HG03097 (cell line): Measurements from ENCODE around the gene NOL11.
"Not testable (repeated sequence)": the region's sequence is repeated elsewhere in the genome, so short reads cannot be mapped to it uniquely, and the experiment has no call there.

Experiments used
- ATAC-seq: cut with Tn5 transposase; IDR thresholded peaks from one replicate; pipeline ENCODE4 v1.9.1; 2021; ENCODE audit not compliant: unreplicated experiment, low FRiP score

The NOL11 gene

DNA sequence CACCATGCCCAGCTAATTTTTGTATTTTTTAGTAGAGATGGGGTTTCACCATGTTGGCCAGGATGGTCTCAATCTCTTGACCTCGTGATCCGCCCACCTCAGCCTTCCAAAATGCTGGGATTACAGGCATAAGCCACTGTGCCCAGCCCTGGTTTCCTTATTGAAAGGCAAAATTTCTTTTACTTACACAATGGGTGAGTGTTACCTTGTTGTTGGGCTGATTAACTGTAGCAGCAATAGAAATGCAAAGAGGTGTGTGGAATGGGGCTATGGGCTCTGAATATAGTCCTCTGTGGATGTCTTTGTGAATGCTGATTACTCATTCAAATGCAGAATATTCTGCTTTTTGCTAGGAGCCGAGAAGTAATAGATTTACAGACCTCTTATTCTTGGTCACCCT, 34.4 kb downstream of the NOL11 start:
- not testable (repeated sequence) for ATAC-seq

DNA sequence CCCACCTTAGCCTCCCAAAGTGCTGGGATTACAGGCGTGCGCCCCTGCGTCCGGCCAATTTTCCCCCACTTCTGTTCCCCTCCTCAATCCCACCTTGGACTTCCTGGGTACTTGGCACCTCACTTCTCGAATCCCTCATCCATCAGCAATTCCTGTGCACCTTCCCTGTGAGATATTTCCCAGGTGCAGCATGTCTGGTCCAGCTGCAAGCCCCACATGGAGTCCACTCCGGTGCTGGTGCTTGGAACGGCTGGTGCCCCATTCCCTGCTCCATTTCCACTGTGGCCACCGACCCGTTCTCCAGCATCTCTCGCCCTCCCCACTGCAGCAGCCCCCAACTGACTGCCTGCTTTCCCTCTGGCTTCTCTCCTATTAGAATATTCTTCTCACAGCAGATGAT, 35.3 kb downstream of the NOL11 start:
- ATAC-seq: no peak

DNA sequence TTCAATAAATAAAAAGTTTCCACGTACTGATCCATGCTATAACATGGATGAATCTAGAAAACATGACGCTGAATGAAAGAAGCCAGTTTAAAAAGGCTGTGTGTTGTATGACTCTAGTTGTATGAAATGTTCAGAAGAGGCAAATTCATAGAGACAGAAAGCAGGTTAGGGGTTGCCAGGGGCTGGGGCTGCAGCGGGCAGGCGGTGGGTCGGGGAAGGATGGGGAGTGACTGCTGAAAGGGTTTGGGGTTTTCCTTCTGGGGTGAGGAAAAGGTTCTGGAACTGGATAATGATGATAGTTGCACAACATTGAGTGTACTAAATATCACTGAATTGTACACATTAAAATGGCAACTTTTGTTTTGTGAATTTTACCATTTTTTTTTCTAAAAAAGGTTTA, 36.3 kb downstream of the NOL11 start:
- ATAC-seq: no peak

DNA sequence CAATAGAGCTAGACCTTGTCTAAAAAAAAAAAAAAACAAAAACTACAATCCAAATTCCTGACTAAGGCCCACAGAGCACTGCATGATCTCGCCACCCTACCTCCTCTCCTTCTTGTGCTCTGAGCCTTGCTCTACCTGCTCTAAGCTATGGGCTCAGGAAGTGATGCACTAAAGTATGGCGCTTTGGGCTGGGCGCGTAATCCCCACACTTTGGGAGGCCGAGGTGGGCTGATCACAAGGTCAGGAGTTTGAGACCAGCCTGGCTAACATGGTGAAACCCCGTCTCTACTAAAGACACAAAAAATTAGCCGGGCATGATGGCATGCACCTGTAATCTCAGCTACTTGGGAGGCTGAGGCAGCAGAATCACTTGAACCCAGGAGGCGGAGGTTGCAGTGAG, 37.0 kb downstream of the NOL11 start:
- ATAC-seq: not testable (repeated sequence)

GRCh38 chr17:67756766-67757165, 39.0 kb downstream of the NOL11 start:
- not testable (repeated sequence) for ATAC-seq

- no peak for ATAC-seq
Observed at GRCh38 chr17:67759355-67760171, 41.8 kb downstream of the NOL11 start.

DNA sequence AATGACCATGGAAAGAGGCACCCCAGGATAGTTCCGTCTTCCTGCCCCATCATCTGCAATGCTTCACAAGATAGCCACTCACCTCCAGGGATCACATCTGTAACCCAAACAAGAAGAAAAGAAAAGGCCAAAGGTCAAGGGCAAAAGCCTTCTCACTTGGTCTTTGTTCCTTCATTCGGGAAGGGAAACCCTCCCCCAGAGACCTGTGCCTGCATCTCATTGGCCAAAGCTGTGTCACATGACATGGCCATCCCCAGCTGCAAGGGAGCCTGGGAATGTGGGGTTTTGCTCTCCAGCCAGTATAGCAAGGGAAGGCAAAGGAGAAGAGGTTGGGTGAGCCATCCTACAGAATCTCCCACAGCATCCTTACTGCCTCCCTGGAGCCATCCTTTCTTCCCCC, 47.9 kb downstream of the NOL11 start:
- ATAC-seq: no peak

GRCh38 chr17:67769231-67769630, 51.5 kb downstream of the NOL11 start:
- no peak for ATAC-seq

GRCh38 chr17:67770539-67770938, 52.8 kb downstream of the NOL11 start:
- ATAC-seq: no peak

DNA sequence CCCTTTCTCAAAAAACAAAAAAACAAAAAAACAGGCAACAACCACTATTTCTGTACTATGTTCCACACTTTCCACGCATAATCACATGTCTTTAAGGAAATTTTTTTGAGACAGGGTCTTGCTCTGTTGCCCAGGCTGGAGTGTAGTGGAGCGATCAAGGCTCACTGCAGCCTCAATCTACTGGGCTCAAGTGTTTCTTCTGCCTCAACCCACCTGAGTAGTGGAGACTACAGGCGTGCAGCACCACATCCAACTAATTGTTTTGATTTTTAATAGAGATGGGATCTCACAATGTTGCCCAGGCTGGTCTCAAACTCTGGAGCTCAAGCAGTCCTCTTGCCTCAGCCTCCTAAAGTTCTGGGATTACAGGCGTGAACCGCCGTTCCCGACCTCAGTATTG, 54.9 kb downstream of the NOL11 start:
- ATAC-seq: no peak

DNA sequence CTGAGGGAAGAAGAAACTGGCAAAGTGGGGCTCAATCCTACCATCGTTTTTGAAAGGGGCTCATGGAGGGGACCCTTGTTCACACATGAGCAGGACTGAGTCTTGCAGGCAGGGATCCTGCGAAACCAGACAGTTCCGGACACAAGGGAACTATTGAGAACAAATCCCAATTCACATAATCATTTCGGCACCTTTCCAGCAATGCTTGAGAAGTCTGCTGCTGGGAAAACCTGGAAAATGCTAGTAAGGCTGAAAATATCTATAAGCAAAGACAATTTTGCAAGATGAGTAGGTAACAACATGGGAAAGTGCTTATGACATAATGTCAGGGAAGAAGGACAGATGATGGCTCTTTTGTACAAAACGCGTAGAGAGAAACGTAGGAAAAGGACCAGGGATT, 55.5 kb downstream of the NOL11 start:
- ATAC-seq: no peak

DNA sequence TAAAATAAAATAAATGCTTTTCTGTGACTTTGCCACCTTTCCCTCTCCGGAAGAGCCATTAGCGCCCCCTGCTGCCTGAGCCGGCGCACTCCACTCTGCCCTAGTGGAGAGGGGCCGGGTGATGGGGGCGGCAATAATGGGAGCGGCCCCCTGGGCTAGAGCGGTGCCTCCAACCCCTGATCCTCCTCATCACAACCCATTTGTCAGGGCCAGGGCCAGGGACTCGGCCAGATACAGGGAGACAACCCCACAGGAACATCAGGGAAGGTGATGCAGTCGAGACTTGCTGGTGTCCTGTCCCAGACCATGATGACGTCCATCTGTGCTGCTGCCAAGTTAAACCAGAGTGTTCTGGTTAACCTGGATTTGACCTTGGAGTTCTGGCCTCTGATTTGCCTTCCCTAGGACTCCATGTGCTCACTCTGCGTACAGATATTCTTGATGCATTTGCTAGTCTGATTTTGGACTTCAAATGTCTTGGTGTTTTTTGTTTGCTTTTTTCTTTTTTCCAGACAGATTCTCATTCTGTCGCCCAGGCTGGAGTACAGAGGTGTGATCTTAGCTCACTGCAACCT, 61.4 kb downstream of the NOL11 start:
- no peak for ATAC-seq

DNA sequence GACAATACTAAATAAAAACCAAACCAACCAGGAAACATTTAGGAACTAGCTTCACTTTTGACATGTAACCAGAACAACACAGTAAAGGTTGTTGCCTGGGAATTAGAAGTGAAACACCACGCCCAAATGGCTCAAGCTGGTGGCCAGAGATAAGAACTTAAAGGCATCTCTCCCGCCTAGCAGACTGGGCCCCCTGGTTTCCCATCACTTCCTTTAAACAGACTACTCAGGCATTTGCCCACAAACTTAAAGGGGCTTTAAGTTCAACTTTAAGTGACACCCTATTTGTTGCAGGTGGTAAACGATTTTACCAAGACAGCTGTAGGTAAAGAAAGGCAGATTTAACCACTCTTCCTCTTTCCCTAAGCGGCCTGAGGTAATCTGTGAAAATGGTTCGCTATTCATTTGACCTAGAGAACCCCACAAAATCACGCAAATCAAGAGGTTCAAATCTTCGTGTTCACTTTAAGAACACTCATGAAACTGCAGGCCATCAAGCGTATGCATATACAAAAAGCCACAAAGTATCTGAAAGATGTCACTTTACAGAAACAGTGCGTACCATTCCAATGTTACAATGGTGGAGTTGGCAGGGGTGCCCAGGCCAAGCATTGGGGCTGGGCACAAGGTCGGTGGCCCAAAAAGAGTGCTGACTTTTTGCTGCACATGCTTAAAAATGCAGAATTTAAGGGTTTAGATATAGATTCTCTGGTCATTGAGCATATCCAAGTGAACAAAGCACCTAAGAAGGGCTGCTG, 66.8 kb downstream of the NOL11 start:
- no peak for ATAC-seq

DNA sequence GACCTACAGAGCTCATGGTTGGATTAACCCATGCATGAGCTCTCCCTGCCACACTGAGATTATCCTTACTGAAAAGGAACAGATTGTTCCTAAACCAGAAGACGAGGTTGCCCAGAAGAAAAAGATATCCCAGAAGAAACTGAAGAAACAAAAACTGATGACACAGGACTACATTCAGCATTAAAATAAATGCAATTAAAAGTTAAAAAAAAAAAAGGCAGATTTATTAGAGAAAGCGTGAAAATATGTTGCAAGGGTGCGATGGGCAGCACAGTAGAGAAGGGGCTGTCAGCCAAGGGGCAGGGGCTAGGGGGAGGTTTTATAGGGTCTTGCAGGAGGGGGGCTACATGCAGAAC, 67.4 kb downstream of the NOL11 start:
- ATAC-seq: no peak

GRCh38 chr17:67785504-67785903, 67.8 kb downstream of the NOL11 start:
- no peak for ATAC-seq
